Osteoblast (primary cell): ENCODE data around the gene ELAC1. TPM values are rescaled to one million over a fixed set of nuclear protein-coding genes. Genes with fewer than 3 reads are reported as not detected.

Source experiments
- DNase-seq: peaks from one replicate; pipeline ENCODE4 v3.0.0; 2011; ENCODE audit warnings: low spot score, mixed read lengths; ENCODE audit not compliant: insufficient read length; ENCODE audit errors: missing footprints
- H2AFZ ChIP-seq: 2 replicates; pipeline ENCODE4 v1.6.0; 2011; ENCODE audit warnings: mild to moderate bottlenecking, low read length
- H3K27ac ChIP-seq: 2 replicates; pipeline ENCODE4 v1.5.1; 2011; ENCODE audit warnings: mild to moderate bottlenecking, low read depth, low read length, moderate library complexity
- H3K27me3 ChIP-seq: 2 replicates; pipeline ENCODE4 v1.6.0; 2012; ENCODE audit warnings: mild to moderate bottlenecking, control low read depth, inconsistent platforms, low read length, moderate library complexity; ENCODE audit not compliant: insufficient read depth
- H3K36me3 ChIP-seq: 2 replicates; pipeline ENCODE4 v1.5.1; 2011; ENCODE audit warnings: mild to moderate bottlenecking, low read length, control low read depth, moderate library complexity; ENCODE audit not compliant: insufficient read depth
- H3K4me1 ChIP-seq: 2 replicates; pipeline ENCODE4 v1.5.1; 2011; ENCODE audit warnings: mild to moderate bottlenecking, low read length, control low read depth, moderate library complexity; ENCODE audit not compliant: insufficient read depth
- H3K4me2 ChIP-seq: 2 replicates; pipeline ENCODE4 v1.6.0; 2011; ENCODE audit warnings: mild to moderate bottlenecking, low read length; ENCODE audit not compliant: insufficient read depth
- H3K4me3 ChIP-seq: fragments of 200-600 bp; sonication (generic); 3 replicates; pipeline ENCODE4 v1.5.1; 2012; ENCODE audit warnings: mild to moderate bottlenecking, low read length, inconsistent platforms; ENCODE audit not compliant: insufficient read depth
- H3K79me2 ChIP-seq: 2 replicates; pipeline ENCODE4 v1.6.0; 2012; ENCODE audit warnings: mild to moderate bottlenecking, low read length, control low read depth, inconsistent platforms; ENCODE audit not compliant: insufficient read depth
- H3K9me3 ChIP-seq: 2 replicates; pipeline ENCODE4 v1.5.1; 2011; ENCODE audit warnings: low read depth, low read length, control low read depth
- H4K20me1 ChIP-seq: 2 replicates; pipeline ENCODE4 v1.6.0; 2012; ENCODE audit warnings: mild to moderate bottlenecking, low read length, control low read depth; ENCODE audit not compliant: insufficient read depth
- CTCF ChIP-seq: IDR thresholded peaks from 2 replicates; pipeline ENCODE4 v1.5.1; 2011; ENCODE audit warnings: mild to moderate bottlenecking, low read depth, low read length, moderate library complexity; ENCODE audit errors: extremely low read depth
- total RNA-seq: library from RNA; depleted of rRNA; stranded (reverse); fragments of >200 nt; gene quantifications from 2 replicates; pipeline ENCODE4 v1.2.3, GENCODE V29; 2012

Gene ELAC1
- total RNA-seq, 1 donor: 6.5 TPM

- Histone ChIP-seq H3K9me3 (no peaks in the 10 kb centered on the region), H3K36me3 (no peaks in the 10 kb centered on the region), H3K4me3 (no peak overlapping the region), H3K79me2 (no peaks in the 10 kb centered on the region), H3K27ac (no peak overlapping the region), H3K4me2 (no peak overlapping the region), H3K4me1 (peaks cover 3% of the 10 kb centered on the region), H3K27me3 (no peaks in the 10 kb centered on the region), H2AFZ (no peak overlapping the region), H4K20me1 (no peaks in the 10 kb centered on the region)
- DNase-seq: peak; percentile 48
- no peak for TF ChIP-seq CTCF
These were observed 19.9 kb upstream of the ELAC1 start for GRCh38 chr18:50947899-50948298.

- no peak for TF ChIP-seq CTCF
- Histone ChIP-seq H3K27me3 (no peaks in the 10 kb centered on the region), H3K27ac (no peak overlapping the region), H3K79me2 (no peaks in the 10 kb centered on the region), H3K4me2 (no peak overlapping the region), H3K4me3 (no peak overlapping the region), H4K20me1 (no peaks in the 10 kb centered on the region), H2AFZ (no peak overlapping the region), H3K4me1 (peaks cover 3% of the 10 kb centered on the region), H3K9me3 (no peaks in the 10 kb centered on the region), H3K36me3 (no peaks in the 10 kb centered on the region)
- DNase-seq: no peak
These were observed 18.7 kb upstream of the ELAC1 start for GRCh38 chr18:50949185-50949584.

- H2AFZ ChIP-seq: no peak overlapping the region
- H4K20me1 ChIP-seq: no peaks in the 10 kb centered on the region
- no peak overlapping the region for H3K4me3 ChIP-seq
- no peaks in the 10 kb centered on the region for H3K79me2 ChIP-seq
- H3K4me2 ChIP-seq: no peak overlapping the region
- H3K27ac ChIP-seq: no peak overlapping the region
- DNase-seq: no peak
- no peaks in the 10 kb centered on the region for H3K36me3 ChIP-seq
- no peak for TF ChIP-seq CTCF
- H3K9me3 ChIP-seq: no peaks in the 10 kb centered on the region
- H3K4me1 ChIP-seq: peaks cover 3% of the 10 kb centered on the region
- H3K27me3 ChIP-seq: no peaks in the 10 kb centered on the region
These were observed 17.2 kb upstream of the ELAC1 start for GRCh38 chr18:50950626-50951025.

- Histone ChIP-seq H3K27me3 (no peaks in the 10 kb centered on the region), H2AFZ (no peak overlapping the region), H3K4me2 (no peak overlapping the region), H3K27ac (no peak overlapping the region), H3K79me2 (no peaks in the 10 kb centered on the region), H3K9me3 (no peaks in the 10 kb centered on the region), H3K36me3 (no peaks in the 10 kb centered on the region), H3K4me3 (no peak overlapping the region), H3K4me1 (no peaks in the 10 kb centered on the region), H4K20me1 (no peaks in the 10 kb centered on the region)
- TF ChIP-seq CTCF: no peak
- DNase-seq: peak; percentile 13
These were observed 14.0 kb upstream of the ELAC1 start for GRCh38 chr18:50953822-50954221.
